GM18499 (cell line): ENCODE measurements around the gene HOXD8.

Source experiments
- ATAC-seq: cut with Tn5 transposase; IDR thresholded peaks from one replicate; pipeline ENCODE4 v1.9.1; 2021; ENCODE audit warnings: moderate number of reproducible peaks; ENCODE audit not compliant: insufficient read depth, unreplicated experiment

The HOXD8 gene

DNA sequence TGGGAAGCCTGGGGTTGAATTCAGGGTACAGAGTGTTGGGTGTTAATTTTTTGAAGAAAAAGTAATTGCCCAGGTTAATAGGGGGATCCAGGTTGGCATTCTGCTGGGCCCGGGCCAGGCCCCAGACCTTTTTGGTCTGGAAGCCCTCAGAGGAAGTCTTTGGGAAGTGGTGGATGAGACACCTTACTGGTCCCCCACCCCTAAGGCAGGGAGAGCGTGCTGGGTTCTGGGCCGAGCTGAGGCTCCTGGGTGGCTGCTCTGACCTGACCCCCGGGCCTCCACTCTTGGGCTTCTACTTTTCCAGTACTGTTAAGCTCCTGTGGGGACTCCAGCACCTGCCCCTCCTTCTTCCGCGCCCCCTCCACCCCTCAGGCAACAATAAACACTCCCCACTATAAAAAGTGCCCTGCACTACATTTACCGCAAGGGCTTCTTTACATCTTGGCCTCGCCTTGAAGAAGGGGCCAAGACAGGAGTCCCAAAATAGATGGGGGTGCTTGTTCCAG is 26.8 kb downstream of the HOXD8 start:
- ATAC-seq: no peak

- ATAC-seq: no peak
Measured at GRCh38 chr2:176156807-176157498, 27.4 kb downstream of the HOXD8 start, which contains the start of gene HOXD3. Gene HOXD3, plus strand, starts transcription at chr2:176157307. Its CDS starts 11,808 bp downstream, at chr2:176169115.

DNA sequence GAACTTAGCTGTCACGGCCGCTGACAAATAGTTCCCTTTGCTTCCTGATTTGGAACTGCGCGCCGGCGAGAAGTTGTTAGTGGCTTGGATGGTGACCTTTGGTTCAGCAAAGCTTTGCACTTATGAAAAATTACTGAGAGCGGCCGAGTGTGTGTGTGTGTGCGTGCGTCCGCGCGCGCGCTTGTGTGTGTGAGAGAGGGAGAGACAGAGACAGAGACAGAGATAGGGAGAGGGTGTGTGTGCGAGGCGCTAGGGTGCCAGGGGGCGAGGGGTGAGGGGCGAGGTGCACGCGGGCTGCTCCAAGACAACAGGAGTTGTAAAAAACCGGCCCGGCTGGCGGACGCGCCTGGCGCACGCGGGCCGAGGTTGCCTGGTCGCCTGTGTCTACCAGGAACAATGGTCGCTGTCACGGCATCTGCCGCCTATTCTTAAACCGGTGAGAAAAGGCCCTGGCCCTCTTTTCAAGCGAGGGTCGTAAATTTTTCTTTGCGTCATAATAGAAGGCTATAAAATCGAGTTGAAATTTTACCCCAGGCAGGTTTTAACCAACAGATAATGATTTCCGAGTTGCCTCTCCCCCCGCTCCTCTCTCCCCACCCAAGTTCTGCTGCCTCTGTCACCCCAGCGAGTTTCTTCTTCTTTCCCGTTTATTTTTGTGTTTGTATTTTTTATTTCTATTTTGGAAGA is 28.1 kb downstream of the HOXD8 start:
- ATAC-seq: no peak

GRCh38 chr2:176158186-176158591 is 28.7 kb downstream of the HOXD8 start:
- ATAC-seq: no peak

DNA sequence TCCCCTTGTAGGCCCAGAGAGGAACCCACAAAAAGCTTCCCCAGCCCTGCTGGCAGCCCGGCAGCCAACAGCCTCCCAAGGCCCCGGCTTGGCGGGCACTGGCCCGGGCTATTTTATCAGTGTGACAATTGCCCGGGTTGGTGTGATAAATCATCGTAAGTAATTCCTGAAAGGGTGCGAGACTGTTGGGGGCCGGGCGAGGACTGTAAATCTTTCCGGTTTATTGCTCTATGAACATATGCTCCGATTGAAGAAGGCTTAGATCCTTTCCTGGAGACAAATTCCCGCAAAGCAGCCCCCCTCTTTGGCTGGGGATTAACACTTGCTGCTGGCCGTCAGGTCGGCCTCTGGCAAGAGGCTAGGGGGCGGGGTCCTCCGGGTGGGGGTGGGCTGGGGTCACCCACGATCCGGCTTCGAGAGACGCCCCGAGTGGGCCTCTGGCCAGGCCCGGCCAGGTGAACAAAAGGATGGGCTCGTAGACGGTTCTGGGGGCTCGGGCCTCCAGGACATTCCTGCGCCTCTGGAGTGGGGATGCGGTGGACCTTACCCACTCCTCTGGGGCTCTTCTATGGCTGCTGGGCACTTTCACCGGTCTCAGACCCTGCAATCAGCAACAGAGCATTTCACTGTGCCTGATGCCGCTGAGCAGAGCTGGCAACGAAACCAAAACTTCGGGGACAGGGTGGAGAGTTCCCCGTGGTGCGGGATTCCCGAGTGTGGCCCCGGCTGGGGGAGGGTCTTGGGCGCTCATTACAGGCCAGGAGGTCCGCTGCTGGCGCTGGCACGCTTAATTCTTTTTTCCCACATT is 29.6 kb downstream of the HOXD8 start:
- no peak for ATAC-seq

DNA sequence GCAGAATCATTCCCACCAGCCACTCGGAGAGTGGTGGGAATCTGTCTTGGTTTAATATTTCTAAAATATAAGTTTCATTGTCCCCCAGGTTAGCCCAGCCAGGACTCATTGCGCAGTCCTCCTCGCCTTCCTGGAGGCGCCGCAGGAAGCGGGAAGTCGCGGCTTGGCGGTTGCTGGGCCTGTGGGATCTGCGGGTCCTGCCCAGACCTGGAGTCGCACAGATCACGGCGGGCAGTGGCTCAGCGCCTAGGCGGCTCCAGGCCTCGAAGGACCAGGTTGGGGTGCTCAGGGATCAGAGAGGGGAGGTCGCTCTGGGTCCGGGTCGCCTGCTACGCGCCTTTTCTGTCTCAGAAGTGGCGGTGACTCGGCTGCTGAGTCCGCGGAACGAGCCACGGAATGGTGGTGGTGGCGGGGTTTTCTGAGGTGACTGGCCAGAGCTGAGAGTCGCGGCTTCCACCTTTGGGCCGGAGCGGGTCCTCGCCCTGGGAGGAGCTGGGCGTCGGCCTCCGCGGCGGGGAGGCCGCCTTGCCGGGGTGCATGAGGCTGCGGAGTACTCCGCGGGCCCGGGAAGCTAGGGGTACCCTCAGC is 30.3 kb downstream of the HOXD8 start:
- no peak for ATAC-seq

DNA sequence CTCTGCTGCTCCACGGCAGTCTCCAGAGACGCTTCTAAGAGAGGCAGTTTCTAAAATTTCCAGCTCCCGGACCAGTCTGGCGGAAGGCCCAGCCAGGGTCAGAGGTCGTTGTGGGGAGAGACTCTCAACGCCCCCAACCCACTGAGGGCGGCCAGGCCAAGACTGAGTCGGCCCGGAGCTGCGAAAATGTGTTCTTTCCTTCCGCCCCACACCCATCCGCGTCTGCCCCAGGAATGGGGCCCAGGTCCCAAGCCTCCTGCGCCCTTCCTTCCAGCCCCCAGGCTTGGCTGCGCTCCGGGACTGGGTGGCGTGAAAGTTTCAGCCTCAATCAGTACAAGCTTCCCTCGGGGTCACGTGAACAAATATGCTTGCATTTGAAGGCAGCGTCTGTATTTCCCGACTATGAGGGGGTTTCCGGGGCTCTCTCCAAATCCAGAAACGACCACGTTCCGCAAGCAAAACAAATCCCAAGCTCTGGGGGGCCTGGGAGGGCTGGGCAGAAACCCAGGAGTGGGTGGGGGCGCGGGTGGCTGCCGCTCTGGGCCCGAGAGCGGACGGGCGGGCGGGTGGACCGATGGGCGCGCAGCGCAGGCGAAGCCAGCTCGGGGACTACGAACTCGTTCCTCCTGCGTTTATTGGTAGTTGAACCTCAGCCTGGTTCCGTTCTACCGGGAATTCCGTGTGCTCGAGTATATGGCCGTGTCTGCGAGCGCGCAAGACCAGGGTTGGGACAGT is 30.9 kb downstream of the HOXD8 start:
- no peak for ATAC-seq

- ATAC-seq: no peak
Measured at GRCh38 chr2:176160986-176161824, 31.7 kb downstream of the HOXD8 start.

GRCh38 chr2:176161825-176162626 is 32.5 kb downstream of the HOXD8 start:
- no peak for ATAC-seq

- ATAC-seq: no peak
Measured at GRCh38 chr2:176162911-176163671, 33.6 kb downstream of the HOXD8 start.

DNA sequence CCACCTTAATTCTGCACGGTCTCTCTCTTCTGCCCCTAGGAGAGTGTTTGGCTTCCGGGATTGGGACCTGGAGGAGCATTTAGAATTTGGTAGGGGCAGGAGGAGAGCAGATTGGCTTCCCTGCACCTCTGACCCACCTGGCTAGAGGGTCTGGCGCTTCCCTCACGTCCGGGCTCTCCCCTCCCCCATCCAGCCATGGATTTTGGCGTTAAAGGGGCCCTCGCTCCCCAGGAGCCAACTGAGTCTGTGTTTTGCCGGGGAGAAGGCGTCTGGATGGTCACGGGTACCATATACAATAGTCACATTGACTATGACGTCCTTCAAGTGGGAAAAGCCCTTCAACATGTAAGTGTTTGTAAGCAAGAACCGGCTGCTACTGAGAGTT is 34.2 kb downstream of the HOXD8 start:
- ATAC-seq: no peak

DNA sequence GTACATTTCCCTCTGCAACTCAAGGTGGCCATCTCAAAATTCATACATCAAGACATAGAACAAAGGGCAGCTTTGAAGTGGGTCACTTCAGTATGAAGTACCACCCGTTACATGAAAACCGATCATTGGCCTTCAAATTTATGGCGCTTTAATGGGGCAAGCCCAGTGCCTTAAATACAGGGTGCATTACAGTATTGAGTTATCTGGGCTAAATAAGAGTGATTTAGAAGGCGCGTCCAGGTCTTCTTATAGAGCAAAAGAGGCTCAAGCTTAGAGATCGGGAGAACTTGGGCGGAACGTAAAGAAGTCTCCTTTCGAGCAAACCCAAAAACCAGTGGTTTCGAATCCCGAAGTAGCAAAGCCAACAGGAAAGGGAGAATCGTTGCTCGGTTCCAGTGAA is 34.7 kb downstream of the HOXD8 start:
- ATAC-seq: no peak

GRCh38 chr2:176164611-176165369 is 35.3 kb downstream of the HOXD8 start:
- ATAC-seq: no peak

- no peak for ATAC-seq
Measured at GRCh38 chr2:176165370-176166050, 36.0 kb downstream of the HOXD8 start.

DNA sequence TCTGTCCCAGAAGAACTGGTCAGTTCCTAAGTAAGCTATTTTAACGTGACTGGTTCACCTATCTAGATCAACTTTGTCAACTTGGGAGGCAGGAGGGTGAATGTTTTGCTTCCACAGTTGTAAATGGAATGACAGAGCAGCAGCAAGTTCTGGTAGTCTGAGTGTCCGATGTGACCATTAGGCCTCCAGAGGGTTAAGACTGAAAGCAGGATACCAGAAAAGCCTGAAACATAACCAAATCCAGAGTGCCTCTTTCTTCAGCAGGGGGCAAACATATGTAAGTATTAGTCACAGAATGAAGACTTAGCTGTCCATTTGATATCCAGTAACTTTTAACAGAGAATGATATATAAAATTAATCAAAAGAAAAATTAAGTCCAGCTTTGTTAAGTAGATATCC is 36.8 kb downstream of the HOXD8 start:
- ATAC-seq: no peak

GRCh38 chr2:176167398-176167797 is 37.9 kb downstream of the HOXD8 start:
- ATAC-seq: no peak
